HepG2 (cell line): ENCODE results near the gene SMARCA4. TPM values are rescaled to one million over a fixed set of nuclear protein-coding genes. Genes with fewer than 3 reads are reported as not detected.

Experiments used
- DMTF1 ChIP-seq: sonication (generic); formaldehyde crosslinking; IDR thresholded peaks from 2 replicates; pipeline ENCODE4 v1.4.0; 2020; ENCODE audit warnings: mild to moderate bottlenecking, missing genetic modification reagents
- EP300 ChIP-seq, 3 experiments: sonication (generic) in 1 of 3; formaldehyde crosslinking in 1 of 3; IDR thresholded peaks; 2 replicates each; pipeline versions ENCODE4 v1.5.1 to v1.6.1; 2011 to 2020; ENCODE audit warnings: low read depth in 2 of 3, low read length in 2 of 3, borderline replicate concordance in 1 of 3, improper control_type of control experiment in 1 of 3, mild to moderate bottlenecking in 1 of 3, missing genetic modification reagents in 1 of 3, moderate library complexity in 1 of 3
- FOXO1 ChIP-seq: sonication (generic); formaldehyde crosslinking; IDR thresholded peaks from 2 replicates; pipeline ENCODE4 v1.4.0; 2020; ENCODE audit warnings: missing genetic modification reagents
- HES4 ChIP-seq: sonication (generic); formaldehyde crosslinking; IDR thresholded peaks from 2 replicates; pipeline ENCODE4 v1.9.0; 2021; ENCODE audit warnings: mild to moderate bottlenecking, missing genetic modification reagents, borderline replicate concordance
- NAIF1 ChIP-seq: sonication (generic); formaldehyde crosslinking; IDR thresholded peaks from 2 replicates; pipeline ENCODE4 v1.5.0; 2020; ENCODE audit warnings: mild to moderate bottlenecking, missing genetic modification reagents, borderline replicate concordance
- NFATC3 ChIP-seq: sonication (generic); formaldehyde crosslinking; IDR thresholded peaks from 2 replicates; pipeline ENCODE4 v1.5.1; 2020; ENCODE audit warnings: mild to moderate bottlenecking, missing genetic modification reagents
- NR3C1 ChIP-seq: sonication (generic); formaldehyde crosslinking; IDR thresholded peaks from 2 replicates; pipeline ENCODE4 v1.4.0; 2020; ENCODE audit warnings: missing genetic modification reagents
- PCBP1 ChIP-seq: fragments of 200-400 bp; formaldehyde crosslinking; IDR thresholded peaks from 2 replicates; pipeline ENCODE4 v1.6.1; 2017; ENCODE audit warnings: mild to moderate bottlenecking, low read depth, low read length, borderline replicate concordance
- TEAD2 ChIP-seq: sonication (generic); formaldehyde crosslinking; IDR thresholded peaks from 2 replicates; pipeline ENCODE4 v1.9.0; 2021; ENCODE audit warnings: missing genetic modification reagents
- ZBTB42 ChIP-seq: sonication (generic); formaldehyde crosslinking; IDR thresholded peaks from 2 replicates; pipeline ENCODE4 v1.5.0; 2020; ENCODE audit warnings: mild to moderate bottlenecking, missing genetic modification reagents
- ZBTB44 ChIP-seq: sonication (generic); formaldehyde crosslinking; IDR thresholded peaks from 2 replicates; pipeline ENCODE4 v1.4.0; 2020; ENCODE audit warnings: missing genetic modification reagents
- ZFP91 ChIP-seq: sonication (generic); formaldehyde crosslinking; IDR thresholded peaks from 2 replicates; pipeline ENCODE4 v1.9.0; 2022; ENCODE audit warnings: missing genetic modification reagents, mild to moderate bottlenecking, borderline replicate concordance
- ZNF350 ChIP-seq: sonication (generic); formaldehyde crosslinking; IDR thresholded peaks from 2 replicates; pipeline ENCODE4 v1.4.0; 2020; ENCODE audit warnings: mild to moderate bottlenecking, low read depth, missing genetic modification reagents, borderline replicate concordance
- ZNF646 ChIP-seq: sonication (generic); formaldehyde crosslinking; IDR thresholded peaks from 2 replicates; pipeline ENCODE4 v1.9.0; 2021; ENCODE audit warnings: mild to moderate bottlenecking, missing genetic modification reagents
- polyA plus RNA-seq, 8 experiments: library from polyadenylated mRNA; depleted of rRNA in 3 of 8; stranded (reverse) in 7 of 8; unstranded in 1 of 8; fragments of >200 nt; fragmentation: Illumina TruSeq in 4 of 8; extraction: Trizol in 4 of 8; gene quantifications; 2 replicates each; pipeline versions ENCODE4 v1.2.1 to v1.2.3, GENCODE V29; 2011 to 2016; ENCODE audit warnings: low read depth in 4 of 8, missing spikeins in 1 of 8, mixed read lengths in 1 of 8; ENCODE audit not compliant: insufficient read depth in 1 of 8
- total RNA-seq, 5 experiments: library from RNA; depleted of rRNA; stranded (reverse); fragments of >200 nt; fragmentation: Illumina TruSeq; extraction: Trizol; gene quantifications; 2 replicates each; pipeline ENCODE4 v1.2.3, GENCODE V29; 2016; ENCODE audit warnings: low read depth in 1 of 5

The SMARCA4 gene
- total and polyA plus RNA-seq, 2 of the 13 experiments (the other 11 are each of a cell fraction or from before 2014, with no cell fraction given): 25.4 to 45.9 TPM

- TF ChIP-seq ZNF350 (CRISPR knock-in tag): no peak
- TF ChIP-seq ZFP91 (CRISPR knock-in tag): no peak
- no peak for TF ChIP-seq ZBTB42 (CRISPR knock-in tag)
- no peak for TF ChIP-seq NR3C1 (CRISPR knock-in tag)
- TF ChIP-seq PCBP1: no peak
- no peak for TF ChIP-seq DMTF1 (CRISPR knock-in tag)
- no peak for TF ChIP-seq HES4
- no peak for TF ChIP-seq ZNF646 (CRISPR knock-in tag)
- peak; percentile 85 for TF ChIP-seq FOXO1 (CRISPR knock-in tag)
- TF ChIP-seq TEAD2 (CRISPR knock-in tag): no peak
- TF ChIP-seq NFATC3 (CRISPR knock-in tag): no peak
- peak in 1 of 2 experiments; percentile 77; a peak in 2 of 4 replicates for TF ChIP-seq EP300 (IDR thresholded peaks at IDR 0.05; ENCODE audit: low read depth in 2 of 2, low read length in 2 of 2)
- no peak for TF ChIP-seq EP300 (CRISPR knock-in tag; IDR thresholded peaks at IDR 0.05; ENCODE audit: borderline replicate concordance)
- TF ChIP-seq ZBTB44 (CRISPR knock-in tag): no peak
- no peak for TF ChIP-seq NAIF1
Observed at GRCh38 chr19:11088506-11089253, 127.8 kb downstream of the SMARCA4 start (continued).
